ENCODE measurements around the gene PRKG1. TPM values are rescaled to one million over a fixed set of nuclear protein-coding genes. Genes with fewer than 3 reads are reported as not detected.
A peak's percentile ranks its signal among the peaks of the same experiment; 100 is the strongest.
"Not testable (repeated sequence)": the region's sequence is repeated elsewhere in the genome, so short reads cannot be mapped to it uniquely, and the experiment has no call there.

Gene PRKG1
- total RNA-seq, 2 experiments from 2014 or later, result not detected

GRCh38 chr10:51675088-51675487 is 600.8 kb downstream of the PRKG1 start:
- Mint-ChIP-seq H3K27me3 (ENCODE audit: low read depth) (peaks cover 16% of the 10 kb centered on the region), H3K9me3 (peaks cover 2% of the 10 kb centered on the region), H3K4me3 (no peak overlapping the region), H3K4me1 (ENCODE audit: low read depth) (no peaks in the 10 kb centered on the region), H3K36me3 (ENCODE audit: low read depth) (no peaks in the 10 kb centered on the region), H3K27ac (no peak overlapping the region)
- intact Hi-C loops (cut with micrococcal nuclease), result no loop called here
- no peak for DNase-seq
- CTCF ChIA-PET, result no interaction called here

- Mint-ChIP-seq H3K4me3 (no peak overlapping the region), H3K27ac (no peak overlapping the region), H3K4me1 (ENCODE audit: low read depth) (no peaks in the 10 kb centered on the region), H3K27me3 (ENCODE audit: low read depth) (peaks cover 23% of the 10 kb centered on the region), H3K36me3 (ENCODE audit: low read depth) (no peaks in the 10 kb centered on the region), H3K9me3 (no peaks in the 10 kb centered on the region)
- no peak for DNase-seq
- intact Hi-C loops (cut with micrococcal nuclease), result no loop called here
- CTCF ChIA-PET, result no interaction called here
These were observed 605.6 kb downstream of the PRKG1 start for GRCh38 chr10:51679841-51680240.

- H3K4me3 Mint-ChIP-seq, result no peak overlapping the region
- intact Hi-C loops (cut with micrococcal nuclease), result no loop called here
- no peaks in the 10 kb centered on the region for H3K9me3 Mint-ChIP-seq
- no peaks in the 10 kb centered on the region for H3K4me1 Mint-ChIP-seq (ENCODE audit: low read depth)
- no peak for DNase-seq
- no peaks in the 10 kb centered on the region for H3K36me3 Mint-ChIP-seq (ENCODE audit: low read depth)
- H3K27ac Mint-ChIP-seq, result no peak overlapping the region
- H3K27me3 Mint-ChIP-seq (ENCODE audit: low read depth), result peaks cover 14% of the 10 kb centered on the region
- CTCF ChIA-PET, result interaction anchor here (0.7 kb wide), 1 partner anchor 173 kb away, joined by 4 read pairs; no protein-coding TSS in a partner anchor
These were observed 608.9 kb downstream of the PRKG1 start for GRCh38 chr10:51683031-51683691.

GRCh38 chr10:51685768-51686167 is 611.5 kb downstream of the PRKG1 start:
- DNase-seq, result no peak
- CTCF ChIA-PET, result no interaction called here
- intact Hi-C loops (cut with micrococcal nuclease), result no loop called here
- no peak overlapping the region for H3K27ac Mint-ChIP-seq
- H3K27me3 Mint-ChIP-seq (ENCODE audit: low read depth), result peaks cover 7% of the 10 kb centered on the region
- no peaks in the 10 kb centered on the region for H3K4me1 Mint-ChIP-seq (ENCODE audit: low read depth)
- H3K4me3 Mint-ChIP-seq, result no peak overlapping the region
- H3K9me3 Mint-ChIP-seq, result peaks cover 3% of the 10 kb centered on the region
- peaks cover 2% of the 10 kb centered on the region for H3K36me3 Mint-ChIP-seq (ENCODE audit: low read depth)

- Mint-ChIP-seq H3K9me3 (peaks cover 3% of the 10 kb centered on the region), H3K4me3 (no peak overlapping the region), H3K36me3 (ENCODE audit: low read depth) (peaks cover 2% of the 10 kb centered on the region), H3K27me3 (ENCODE audit: low read depth) (peaks cover 5% of the 10 kb centered on the region), H3K27ac (no peak overlapping the region), H3K4me1 (ENCODE audit: low read depth) (no peaks in the 10 kb centered on the region)
- DNase-seq, result no peak
- intact Hi-C loops (cut with micrococcal nuclease), result no loop called here
- CTCF ChIA-PET, result no interaction called here
These were observed 613.0 kb downstream of the PRKG1 start for GRCh38 chr10:51687296-51687695.

- H3K27ac Mint-ChIP-seq; H3K4me3 Mint-ChIP-seq; H3K36me3 Mint-ChIP-seq (ENCODE audit: low read depth); intact Hi-C loops (cut with micrococcal nuclease); DNase-seq; H3K4me1 Mint-ChIP-seq (ENCODE audit: low read depth); H3K9me3 Mint-ChIP-seq; CTCF ChIA-PET; H3K27me3 Mint-ChIP-seq (ENCODE audit: low read depth): not testable (repeated sequence)
These were observed 614.5 kb downstream of the PRKG1 start for GRCh38 chr10:51688826-51689225.

- Mint-ChIP-seq H3K27me3 (ENCODE audit: low read depth) (no peaks in the 10 kb centered on the region), H3K27ac (no peak overlapping the region), H3K4me3 (no peak overlapping the region), H3K36me3 (ENCODE audit: low read depth) (peaks cover 3% of the 10 kb centered on the region), H3K9me3 (peaks cover 3% of the 10 kb centered on the region), H3K4me1 (ENCODE audit: low read depth) (peaks cover 1% of the 10 kb centered on the region)
- intact Hi-C loops (cut with micrococcal nuclease), result no loop called here
- DNase-seq, result no peak
- CTCF ChIA-PET, result no interaction called here
These were observed 615.2 kb downstream of the PRKG1 start for GRCh38 chr10:51689536-51689935.

- no peaks in the 10 kb centered on the region for H3K27me3 Mint-ChIP-seq (ENCODE audit: low read depth)
- H3K27ac Mint-ChIP-seq, result no peak overlapping the region
- intact Hi-C loops (cut with micrococcal nuclease), result loop anchor here (10.0 kb wide), 1 partner anchor 1746 kb away; the partner anchor contains the start of genes PARG and TIMM23B
- no peak for DNase-seq
- peaks cover 13% of the 10 kb centered on the region for H3K36me3 Mint-ChIP-seq (ENCODE audit: low read depth)
- CTCF ChIA-PET, result interaction anchor here (0.7 kb wide), 1 partner anchor 47 kb away, joined by 3 read pairs; no protein-coding TSS in a partner anchor
- H3K4me1 Mint-ChIP-seq (ENCODE audit: low read depth), result peaks cover 16% of the 10 kb centered on the region
- H3K9me3 Mint-ChIP-seq, result peaks cover 3% of the 10 kb centered on the region
- H3K4me3 Mint-ChIP-seq, result no peak overlapping the region
These were observed 616.8 kb downstream of the PRKG1 start for GRCh38 chr10:51691135-51691534.

- Mint-ChIP-seq H3K4me1 (ENCODE audit: low read depth) (peaks cover 39% of the 10 kb centered on the region), H3K36me3 (ENCODE audit: low read depth) (peaks cover 37% of the 10 kb centered on the region), H3K27me3 (ENCODE audit: low read depth) (no peaks in the 10 kb centered on the region), H3K4me3 (no peak overlapping the region), H3K9me3 (no peaks in the 10 kb centered on the region), H3K27ac (no peak overlapping the region)
- CTCF ChIA-PET, result interaction anchor here (0.6 kb wide), 1 partner anchor 146 kb away, joined by 3 read pairs; no protein-coding TSS in a partner anchor
- intact Hi-C loops (cut with micrococcal nuclease), result loop anchor here (10.0 kb wide), 1 partner anchor 1749 kb away; the partner anchor contains the start of genes PARG and TIMM23B
- no peak for DNase-seq
These were observed 619.9 kb downstream of the PRKG1 start for GRCh38 chr10:51694086-51694768.

- peak overlapping the region; percentile 54 for H3K27ac Mint-ChIP-seq
- H3K4me1 Mint-ChIP-seq (ENCODE audit: low read depth), result peaks cover 43% of the 10 kb centered on the region
- intact Hi-C loops (cut with micrococcal nuclease), result loop anchor here (10.0 kb wide), 1 partner anchor 1751 kb away; the partner anchor contains the start of genes PARG and TIMM23B
- DNase-seq, result no peak
- no peaks in the 10 kb centered on the region for H3K9me3 Mint-ChIP-seq
- peaks cover 39% of the 10 kb centered on the region for H3K36me3 Mint-ChIP-seq (ENCODE audit: low read depth)
- CTCF ChIA-PET, result no interaction called here
- no peaks in the 10 kb centered on the region for H3K27me3 Mint-ChIP-seq (ENCODE audit: low read depth)
- H3K4me3 Mint-ChIP-seq, result peak overlapping the region; percentile 36
These were observed 622.0 kb downstream of the PRKG1 start for GRCh38 chr10:51696251-51696650.

GRCh38 chr10:51698473-51699063 is 624.3 kb downstream of the PRKG1 start:
- Mint-ChIP-seq H3K9me3 (no peaks in the 10 kb centered on the region), H3K4me1 (ENCODE audit: low read depth) (peaks cover 48% of the 10 kb centered on the region), H3K4me3 (peak overlapping the region; percentile 97), H3K27ac (peak overlapping the region; percentile 100), H3K36me3 (ENCODE audit: low read depth) (peaks cover 39% of the 10 kb centered on the region), H3K27me3 (ENCODE audit: low read depth) (no peaks in the 10 kb centered on the region)
- DNase-seq, result no peak
- intact Hi-C loops (cut with micrococcal nuclease), result loop anchor here (1.0 to 10.0 kb wide), 2 partner anchors 1074 to 1754 kb away; partner anchors contain the start of genes PARG and TIMM23B
- CTCF ChIA-PET, result interaction anchor here (0.5 to 1.3 kb wide), 2 partner anchors 47 to 262 kb away, joined by 3 to 6 read pairs; no protein-coding TSS in a partner anchor

GRCh38 chr10:51699145-51699474 is 624.8 kb downstream of the PRKG1 start:
- peaks cover 48% of the 10 kb centered on the region for H3K4me1 Mint-ChIP-seq (ENCODE audit: low read depth)

More at GRCh38 chr10:51699145-51699474, 624.8 kb downstream of the PRKG1 start:
- Mint-ChIP-seq H3K36me3 (ENCODE audit: low read depth) (peaks cover 39% of the 10 kb centered on the region), H3K9me3 (no peaks in the 10 kb centered on the region), H3K4me3 (peak overlapping the region; percentile 97), H3K27me3 (ENCODE audit: low read depth) (no peaks in the 10 kb centered on the region), H3K27ac (peak overlapping the region; percentile 100)
- intact Hi-C loops (cut with micrococcal nuclease), result loop anchor here (1.0 to 10.0 kb wide), 2 partner anchors 1075 to 1754 kb away; partner anchors contain the start of genes PARG and TIMM23B
- CTCF ChIA-PET, result interaction anchor here (1.3 kb wide), 1 partner anchor 261 kb away, joined by 6 read pairs; no protein-coding TSS in a partner anchor
- no peak for DNase-seq

Data from activated naive CD4-positive, alpha-beta T cell treated with anti-CD3 and anti-CD28 coated beads for 36 hours (primary cell).